HG03139 (cell line): ENCODE results near the gene RBM6.

Experiments
- ATAC-seq: cut with Tn5 transposase; IDR thresholded peaks from one replicate; pipeline ENCODE4 v1.9.1; 2021; ENCODE audit not compliant: unreplicated experiment

RBM6 gene

GRCh38 chr3:50124800-50125178, 184.8 kb downstream of the RBM6 start:
- ATAC-seq = no peak

- ATAC-seq = no peak
These were observed 185.8 kb downstream of the RBM6 start for GRCh38 chr3:50125541-50126286.

GRCh38 chr3:50126287-50127211, 186.6 kb downstream of the RBM6 start:
- ATAC-seq = no peak
